Stimulated activated naive CD8-positive, alpha-beta T cell treated with anti-CD3 and anti-CD28 coated beads, Interleukin-15, amount 100 ng/mL, for 72 hours (primary cell): ENCODE results near the gene PDGFA.

ENCODE experiments used
- ATAC-seq: fragments of 150-1000 bp; cut with Tn5 transposase; 2 replicates; pipeline ENCODE4 v1.10.0; 2021; ENCODE audit warnings: mild to moderate bottlenecking, moderate library complexity
- DNase-seq, 2 donors: peaks; one replicate each; pipeline ENCODE4 v3.0.0; 2021 to 2022
- H3K27ac Mint-ChIP-seq, 2 donors: one replicate each; pipeline ENCODE4 v1.8.0; 2022; ENCODE audit warnings: mild to moderate bottlenecking in 2 of 2, mixed read lengths in 2 of 2, moderate library complexity in 2 of 2
- H3K27me3 Mint-ChIP-seq: one replicate; pipeline ENCODE4 v1.8.0; 2022; ENCODE audit warnings: mixed read lengths
- H3K4me1 Mint-ChIP-seq: one replicate; pipeline ENCODE4 v1.8.0; 2022; ENCODE audit warnings: mild to moderate bottlenecking, mixed read lengths
- H3K4me3 Mint-ChIP-seq, 2 donors: one replicate each; pipeline ENCODE4 v1.8.0; 2022; ENCODE audit warnings: mild to moderate bottlenecking in 2 of 2, mixed read lengths in 2 of 2, moderate library complexity in 1 of 2
- H3K9me3 Mint-ChIP-seq, 2 donors: one replicate each; pipeline ENCODE4 v1.8.0; 2022; ENCODE audit warnings: mixed read lengths in 2 of 2

PDGFA gene

DNA sequence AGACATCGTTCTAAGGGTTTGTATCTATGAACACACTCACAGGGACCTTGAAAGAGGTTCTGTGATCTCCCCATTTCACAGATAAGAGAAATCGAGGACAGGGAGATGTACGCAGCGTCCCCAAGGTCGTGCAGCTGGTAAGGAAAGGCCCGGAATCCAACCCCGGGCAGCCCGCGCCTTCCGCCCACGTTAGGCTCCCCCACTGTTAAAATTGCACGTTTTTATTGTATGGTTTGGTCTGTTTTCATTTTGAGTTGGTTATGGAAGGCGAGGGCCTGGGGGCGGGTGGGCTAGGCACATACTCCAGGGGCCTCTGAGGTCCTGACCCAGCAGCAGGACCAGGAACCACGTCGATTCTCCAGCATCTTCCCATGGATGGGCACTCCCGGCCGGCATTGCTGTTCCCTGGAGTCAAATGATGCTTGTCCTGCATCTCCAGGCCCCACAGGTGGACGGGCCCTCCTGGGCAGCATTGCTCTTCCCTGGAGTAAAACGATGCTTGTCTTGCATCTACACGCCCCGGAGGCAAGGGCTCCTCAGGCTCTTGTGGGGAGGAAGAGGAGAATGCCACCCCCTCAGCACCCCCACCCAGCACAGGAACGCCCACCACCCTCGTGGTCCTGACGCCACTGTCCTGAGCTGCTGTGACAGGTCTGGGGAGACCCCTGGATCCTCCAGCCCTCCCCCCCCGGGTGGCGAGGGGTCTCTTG lies 65.9 kb downstream of the PDGFA start:
- peaks cover 17% of the 10 kb centered on the region for H3K27me3 Mint-ChIP-seq
- H3K4me3 Mint-ChIP-seq = no peak overlapping the region
- DNase-seq (no peak), ATAC-seq (no peak)
- H3K4me1 Mint-ChIP-seq = peaks cover 33% of the 10 kb centered on the region
- H3K9me3 Mint-ChIP-seq = no peaks in the 10 kb centered on the region
- H3K27ac Mint-ChIP-seq = no peak overlapping the region

DNA sequence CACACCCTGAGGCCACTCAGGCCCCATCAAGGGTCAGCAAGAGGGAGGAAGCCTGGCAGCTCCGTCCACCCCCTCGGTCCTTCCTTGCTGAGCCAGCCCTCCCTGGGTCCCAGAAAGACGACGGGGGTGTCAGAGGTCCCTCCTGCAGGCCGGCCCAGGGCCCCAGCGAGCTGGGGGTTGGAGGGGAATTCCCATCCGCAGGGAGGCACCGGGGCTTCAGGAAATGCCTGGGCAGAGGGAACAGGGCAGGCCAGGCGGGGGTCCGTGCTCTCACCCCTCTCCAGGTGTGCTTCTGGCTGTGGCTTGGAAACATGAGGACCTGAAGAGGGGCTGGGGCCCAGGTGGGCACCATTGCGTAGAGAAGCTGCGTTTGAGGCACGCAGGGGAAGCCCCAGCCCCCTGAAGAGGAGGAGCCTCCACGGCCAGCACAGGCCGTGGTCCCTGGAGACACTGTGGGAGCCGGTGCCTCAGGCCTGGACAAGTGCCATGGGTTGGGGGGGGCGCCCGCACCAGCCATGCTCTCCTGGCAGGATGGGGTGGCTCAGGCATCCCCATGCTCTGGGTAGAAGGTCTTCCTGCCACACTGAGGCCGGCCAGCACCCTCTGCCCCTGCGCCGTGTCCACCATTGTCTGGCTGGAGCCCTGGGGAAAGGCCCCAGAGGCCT lies 66.7 kb downstream of the PDGFA start:
- no peak for DNase-seq
- H3K27ac Mint-ChIP-seq = no peak overlapping the region
- no peak for ATAC-seq

DNA sequence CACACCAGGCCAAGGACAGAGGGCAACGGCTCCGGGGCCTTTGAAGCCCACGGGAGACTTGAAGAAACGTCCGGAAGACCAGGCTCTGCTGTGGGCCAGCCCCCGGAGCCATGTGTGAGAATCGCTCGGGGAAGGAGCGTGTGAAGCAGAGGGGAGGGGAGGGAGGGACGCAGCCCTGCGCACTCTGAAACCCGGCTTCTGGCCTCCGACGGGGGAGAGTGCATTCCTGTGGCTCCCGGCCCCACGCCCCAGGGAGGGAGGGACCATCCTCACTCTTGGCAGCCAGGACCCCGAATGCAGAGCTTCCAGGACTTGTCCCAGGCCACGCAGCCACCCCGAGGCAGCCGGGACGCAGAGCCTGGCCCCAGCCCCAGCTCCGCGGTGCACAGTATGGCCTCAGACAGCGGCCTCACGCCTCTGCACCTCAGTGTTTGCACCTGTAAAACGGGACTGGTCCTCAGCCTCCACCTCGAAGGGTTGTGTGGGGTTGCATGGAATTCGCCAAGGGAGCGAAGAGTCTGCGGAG lies 67.4 kb downstream of the PDGFA start:
- Mint-ChIP-seq H3K27ac (no peak overlapping the region), H3K4me3 (peak overlapping the region in 1 of 2 donors; percentile 44), H3K9me3 (no peaks in the 10 kb centered on the region), H3K4me1 (peaks cover 33% of the 10 kb centered on the region), H3K27me3 (peaks cover 17% of the 10 kb centered on the region)
- DNase-seq = no peak
- ATAC-seq = no peak

More for the DNA sequence above, 66.7 kb downstream of the PDGFA start:
- peaks cover 33% of the 10 kb centered on the region for H3K4me1 Mint-ChIP-seq
- H3K9me3 Mint-ChIP-seq = no peaks in the 10 kb centered on the region
- no peak overlapping the region for H3K4me3 Mint-ChIP-seq
- peaks cover 17% of the 10 kb centered on the region for H3K27me3 Mint-ChIP-seq

DNA sequence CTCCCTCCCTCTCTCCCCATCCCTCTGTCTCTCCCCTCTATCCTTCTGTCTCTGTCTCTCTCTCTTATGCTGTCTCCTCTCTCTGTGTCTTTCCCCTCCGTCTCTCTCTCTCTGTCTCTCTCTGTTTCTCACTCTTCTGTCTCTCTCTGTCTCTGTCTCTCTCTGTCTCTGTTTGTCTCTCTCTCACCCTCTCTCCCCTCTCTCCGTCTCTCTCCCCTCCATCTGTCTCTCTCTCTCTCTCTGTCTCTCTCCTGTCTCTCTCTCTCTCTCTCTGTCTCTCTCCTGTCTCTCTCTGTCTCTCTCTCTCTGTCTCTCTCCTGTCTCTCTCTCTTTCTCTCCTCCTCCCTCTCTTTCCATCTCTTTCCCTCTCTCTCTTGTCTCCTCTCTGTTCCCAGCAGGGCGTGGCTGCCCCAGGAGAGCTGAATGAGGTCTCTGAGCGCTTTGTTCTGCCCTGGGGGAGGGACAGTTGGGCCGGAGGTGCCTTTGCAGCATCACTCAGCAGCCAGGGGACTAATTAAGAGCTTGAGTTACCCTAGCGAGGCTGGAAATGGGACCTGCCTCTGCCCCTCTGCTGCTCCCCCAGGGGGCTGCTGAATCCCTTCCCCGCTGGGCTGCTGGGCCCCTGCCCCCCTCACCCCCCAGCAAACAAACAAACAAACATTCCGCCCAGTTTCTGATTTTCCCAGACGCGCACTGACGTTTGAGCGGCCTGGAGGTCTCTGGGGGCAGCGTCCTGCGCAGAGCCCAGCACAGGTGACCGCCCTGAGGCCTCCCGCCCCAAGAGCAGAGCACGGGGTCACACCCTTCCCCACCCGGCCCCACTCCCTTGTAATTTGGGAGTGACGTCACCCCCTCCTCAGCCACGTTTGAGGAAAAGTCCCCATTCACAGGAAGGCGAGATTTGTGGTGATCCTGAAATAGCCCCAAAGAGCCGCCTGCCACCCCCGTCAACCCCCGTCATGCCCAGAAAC lies 68.1 kb downstream of the PDGFA start:
- peak overlapping the region; percentile 50 to 60 for H3K4me3 Mint-ChIP-seq
- H3K4me1 Mint-ChIP-seq = peaks cover 33% of the 10 kb centered on the region
- H3K27ac Mint-ChIP-seq = peak overlapping the region; percentile 85
- no peak for DNase-seq
- no peaks in the 10 kb centered on the region for H3K9me3 Mint-ChIP-seq
- H3K27me3 Mint-ChIP-seq = peaks cover 17% of the 10 kb centered on the region
- no peak for ATAC-seq

DNA sequence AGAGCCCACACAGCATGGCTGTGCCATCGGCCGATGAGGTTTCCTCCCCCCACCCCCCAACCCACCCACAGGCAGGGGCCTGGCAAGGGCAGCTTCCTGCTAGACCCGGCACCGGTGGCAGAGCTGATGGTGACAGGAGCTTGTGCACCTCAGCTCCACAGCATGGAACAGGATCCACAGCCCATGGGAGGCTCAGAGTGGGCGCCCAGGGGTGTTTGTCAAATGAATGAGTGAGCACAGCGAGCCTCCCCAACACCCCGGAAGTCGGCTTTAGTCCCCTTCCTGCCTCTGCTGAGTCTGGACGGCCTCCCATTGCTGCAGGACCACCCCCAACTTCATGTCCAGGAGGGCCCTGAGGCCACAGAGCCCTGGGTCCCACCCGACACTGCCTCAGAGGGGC lies 68.9 kb downstream of the PDGFA start:
- peak in 1 of 2 donors; percentile 30 for DNase-seq
- peak overlapping the region; percentile 50 to 60 for H3K4me3 Mint-ChIP-seq
- H3K27me3 Mint-ChIP-seq = peaks cover 17% of the 10 kb centered on the region
- peaks cover 33% of the 10 kb centered on the region for H3K4me1 Mint-ChIP-seq
- H3K9me3 Mint-ChIP-seq = no peaks in the 10 kb centered on the region
- peak overlapping the region; percentile 85 for H3K27ac Mint-ChIP-seq
- peak; percentile 33 for ATAC-seq

DNA sequence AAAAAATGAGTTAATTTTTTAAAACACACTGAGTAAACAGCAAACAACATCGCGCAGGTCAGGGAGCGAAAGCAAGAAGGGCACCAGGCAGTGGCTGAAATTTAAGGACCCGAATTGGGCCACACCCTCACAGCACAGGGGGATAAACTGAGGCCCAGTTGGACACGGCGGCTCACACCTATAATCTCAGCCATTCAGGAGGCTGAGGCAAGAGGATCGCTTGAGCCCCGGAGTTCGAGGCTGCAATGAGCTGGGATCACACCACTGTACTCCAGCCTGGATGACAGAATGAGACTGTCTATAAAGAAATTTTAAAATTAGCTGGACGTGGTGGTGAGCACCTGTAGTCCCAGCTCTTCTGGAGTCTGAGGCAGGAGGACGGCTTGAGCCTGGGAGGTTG lies 69.6 kb downstream of the PDGFA start:
- peaks cover 17% of the 10 kb centered on the region for H3K27me3 Mint-ChIP-seq
- H3K9me3 Mint-ChIP-seq = no peaks in the 10 kb centered on the region
- H3K4me1 Mint-ChIP-seq = peaks cover 33% of the 10 kb centered on the region
- peak overlapping the region in 1 of 2 donors; percentile 63 for H3K27ac Mint-ChIP-seq
- H3K4me3 Mint-ChIP-seq = no peak overlapping the region
- ATAC-seq (no peak), DNase-seq (no peak)

DNA sequence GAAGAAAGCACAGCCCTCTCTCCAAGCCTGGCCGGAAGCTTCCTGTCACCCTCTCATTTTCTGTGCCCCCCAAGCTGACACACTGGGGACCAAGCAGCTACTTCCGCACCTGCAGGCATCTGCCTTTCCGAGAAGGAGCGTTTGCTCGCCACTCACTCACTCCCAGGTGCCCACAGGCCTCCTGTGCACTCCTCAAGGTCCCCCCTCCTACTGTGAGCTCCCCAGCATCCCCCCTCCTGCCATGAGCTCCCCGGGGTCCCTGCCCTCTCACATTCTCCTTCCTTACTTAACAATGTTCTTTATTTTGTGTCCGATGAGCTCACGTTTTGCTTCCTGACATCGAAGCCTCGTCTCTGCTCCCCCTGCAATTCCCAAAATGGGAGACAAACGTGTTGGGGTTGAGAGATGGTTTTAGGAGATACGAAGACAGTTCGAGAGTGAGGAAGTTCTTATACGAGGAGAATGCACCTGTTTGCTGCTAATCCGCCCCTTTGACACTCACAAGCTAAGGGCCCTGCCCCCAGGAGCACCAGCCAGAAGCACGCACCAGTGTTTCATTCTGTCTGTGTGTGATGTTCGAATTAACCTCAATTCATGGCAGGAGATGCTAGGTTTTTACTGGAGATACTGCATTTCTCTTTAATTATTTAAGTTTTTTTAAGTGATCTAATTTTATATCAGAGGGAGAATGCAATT lies 70.2 kb downstream of the PDGFA start:
- no peak for ATAC-seq
- H3K9me3 Mint-ChIP-seq = no peaks in the 10 kb centered on the region
- H3K27ac Mint-ChIP-seq = peak overlapping the region; percentile 31 to 67
- H3K27me3 Mint-ChIP-seq = peaks cover 17% of the 10 kb centered on the region
- peak overlapping the region; percentile 51 to 73 for H3K4me3 Mint-ChIP-seq
- H3K4me1 Mint-ChIP-seq = peaks cover 33% of the 10 kb centered on the region
- no peak for DNase-seq

DNA sequence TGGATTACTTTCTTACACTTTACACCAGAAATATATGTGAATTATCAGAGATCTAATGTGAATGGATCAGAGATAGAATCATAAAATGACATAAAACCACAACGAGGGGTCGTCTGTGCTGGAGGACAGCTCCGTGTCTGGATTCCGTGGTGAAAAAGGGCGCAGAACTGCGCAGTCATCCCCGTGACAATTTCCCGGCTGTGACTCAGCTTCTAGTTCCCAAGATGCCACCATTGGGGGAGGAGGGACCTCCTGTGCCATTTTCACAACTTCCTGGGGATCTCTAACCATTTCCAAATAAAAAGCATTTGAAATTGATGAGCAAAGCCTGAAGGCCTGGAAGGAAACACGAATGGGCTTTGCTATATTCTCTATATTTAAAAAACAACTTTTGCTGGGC lies 72.1 kb downstream of the PDGFA start:
- H3K4me1 Mint-ChIP-seq = peaks cover 29% of the 10 kb centered on the region
- H3K27me3 Mint-ChIP-seq = peaks cover 16% of the 10 kb centered on the region

More for the DNA sequence above, 72.1 kb downstream of the PDGFA start:
- no peak overlapping the region for H3K27ac Mint-ChIP-seq
- no peak overlapping the region for H3K4me3 Mint-ChIP-seq
- ATAC-seq = no peak
- no peaks in the 10 kb centered on the region for H3K9me3 Mint-ChIP-seq
- DNase-seq = no peak
